RCC 7860 (cell line): ENCODE results near the gene LNX2.

Experiments used
- DNase-seq: peaks from one replicate; pipeline ENCODE4 v3.0.0-alpha.2; 2015; ENCODE audit warnings: low spot score
- FAIRE-seq: peaks from 2 replicates; lab custom pipeline; 2012; peaks lifted over from hg19 to GRCh38; lab: Jason Lieb, UNC

Gene LNX2

DNA sequence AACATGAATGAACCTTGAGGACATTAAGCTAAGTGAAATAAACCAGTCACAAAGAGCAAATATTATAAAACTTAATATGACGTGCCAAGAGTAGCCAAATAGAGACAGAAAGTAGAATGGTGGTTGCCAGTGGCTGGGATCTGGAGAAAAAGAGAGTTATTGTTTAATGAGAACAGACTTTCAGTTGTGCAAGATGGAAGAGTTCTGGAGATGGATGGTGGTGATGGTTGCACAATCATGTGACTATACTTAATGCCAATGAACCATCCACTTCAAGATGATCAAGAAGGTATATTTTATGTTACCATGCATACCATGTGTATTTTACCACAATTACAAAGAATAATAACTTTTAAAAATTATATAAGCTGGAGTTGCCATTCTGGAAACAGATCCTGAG, 104.2 kb downstream of the LNX2 start:
- DNase-seq (no peak), FAIRE-seq (no peak)

DNA sequence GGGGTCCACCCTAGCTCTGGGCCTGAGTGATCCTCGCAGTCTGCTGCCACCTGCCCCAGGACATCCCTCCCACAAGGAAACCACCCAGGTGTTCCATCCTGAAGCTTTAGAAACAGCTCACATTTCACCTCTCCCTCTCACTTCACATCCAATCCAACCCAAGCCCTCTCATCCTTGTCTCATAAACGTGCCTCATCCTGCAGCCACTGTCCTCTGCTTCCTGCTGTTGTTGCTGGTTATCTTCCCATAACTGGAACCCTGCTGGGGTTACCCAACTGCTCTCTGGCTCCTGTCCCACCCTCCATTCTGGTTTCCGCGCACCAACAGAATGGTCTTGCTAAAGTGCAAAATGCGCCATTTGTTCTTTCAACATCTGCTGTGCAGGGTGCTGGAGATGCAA, 110.2 kb downstream of the LNX2 start:
- FAIRE-seq (no peak), DNase-seq (no peak)

DNA sequence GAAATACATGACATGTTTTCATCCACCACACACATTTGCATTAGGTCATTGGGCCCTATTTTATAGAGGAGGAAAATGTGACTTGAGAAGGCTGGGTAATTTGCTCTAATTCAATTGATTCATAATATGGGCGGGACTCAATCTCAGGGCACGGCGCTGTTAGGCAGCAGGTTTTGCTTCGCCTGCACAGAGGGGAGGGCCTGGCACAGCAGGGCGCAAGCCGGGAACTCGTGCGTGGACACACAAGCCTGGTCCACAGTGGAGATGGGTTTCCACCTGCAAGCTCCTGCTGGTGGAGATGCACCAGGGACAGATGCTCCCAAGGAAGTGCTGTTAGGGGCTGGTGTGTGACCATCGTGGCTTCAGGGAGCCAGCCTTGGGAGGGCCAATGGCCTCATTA, 111.5 kb downstream of the LNX2 start:
- DNase-seq (no peak), FAIRE-seq (no peak)

DNA sequence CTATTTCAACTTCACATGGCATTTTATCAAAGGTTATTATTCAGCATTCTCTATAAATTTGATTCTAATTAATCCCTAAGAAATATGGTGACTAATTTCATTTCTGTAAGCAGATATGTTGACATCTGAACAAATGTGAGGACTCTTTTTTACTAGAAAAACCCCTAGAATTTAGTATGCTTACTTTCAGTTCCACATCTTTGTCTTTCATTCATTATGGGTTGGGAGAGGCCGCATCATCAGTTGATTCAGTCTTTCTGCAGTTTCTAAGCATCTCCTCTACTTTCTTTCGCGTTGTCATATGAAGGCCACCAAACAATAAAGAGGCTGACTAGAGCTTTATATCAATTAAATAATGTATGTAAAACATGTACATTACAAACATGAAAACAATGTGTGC, 114.5 kb downstream of the LNX2 start:
- no peak for FAIRE-seq
- no peak for DNase-seq

DNA sequence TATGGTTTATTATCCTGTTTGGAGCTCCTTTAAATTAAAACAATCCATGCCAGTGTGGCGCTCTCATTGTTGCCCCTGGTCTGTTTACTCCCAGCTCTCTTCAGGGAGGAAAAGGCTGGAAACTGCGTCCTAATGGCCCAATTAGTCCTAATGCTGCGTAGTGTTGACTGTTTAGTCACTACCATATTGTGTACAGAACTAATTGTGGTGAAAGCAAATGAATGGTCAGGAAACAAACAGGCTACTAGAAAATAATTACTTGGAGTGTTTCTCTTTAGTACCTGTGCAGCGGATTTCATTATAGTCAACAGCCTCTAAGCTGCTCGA, 115.5 kb downstream of the LNX2 start:
- no peak for FAIRE-seq
- DNase-seq = no peak

DNA sequence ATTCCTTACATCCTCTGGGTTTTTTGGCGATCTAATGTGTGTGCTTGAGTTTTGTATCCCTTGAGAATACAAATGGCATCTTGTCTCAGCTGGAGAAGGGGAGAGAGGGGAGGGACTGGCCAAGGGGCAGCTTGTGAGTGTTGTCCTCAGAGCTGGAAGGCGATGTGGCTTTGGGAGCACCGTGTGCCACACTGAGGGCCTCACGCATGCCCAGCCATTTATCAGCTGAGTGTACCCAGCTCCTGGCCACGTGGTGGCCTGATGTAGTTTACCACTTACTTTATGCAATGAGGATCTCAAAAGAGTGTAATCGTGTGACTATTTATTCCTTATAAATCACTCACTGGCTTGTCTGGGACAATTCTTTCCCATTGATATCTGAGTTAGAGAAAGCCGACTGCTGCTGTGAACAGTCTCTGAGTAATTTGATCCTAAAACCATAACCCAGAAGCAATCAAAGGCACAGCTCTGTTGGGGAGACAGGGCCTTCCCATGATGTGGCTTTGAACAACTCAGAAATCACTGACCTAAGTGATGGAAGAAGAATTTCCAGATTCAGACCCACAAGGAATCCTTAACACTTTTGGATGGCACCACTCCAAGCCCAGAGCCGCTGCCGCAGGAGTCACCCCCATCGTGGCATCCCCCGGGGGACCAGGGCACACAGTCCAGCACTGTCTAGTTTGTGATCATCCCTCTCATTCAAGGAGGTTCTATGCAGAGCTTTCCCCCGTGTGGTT, 116.0 kb downstream of the LNX2 start:
- DNase-seq (no peak), FAIRE-seq (no peak)

DNA sequence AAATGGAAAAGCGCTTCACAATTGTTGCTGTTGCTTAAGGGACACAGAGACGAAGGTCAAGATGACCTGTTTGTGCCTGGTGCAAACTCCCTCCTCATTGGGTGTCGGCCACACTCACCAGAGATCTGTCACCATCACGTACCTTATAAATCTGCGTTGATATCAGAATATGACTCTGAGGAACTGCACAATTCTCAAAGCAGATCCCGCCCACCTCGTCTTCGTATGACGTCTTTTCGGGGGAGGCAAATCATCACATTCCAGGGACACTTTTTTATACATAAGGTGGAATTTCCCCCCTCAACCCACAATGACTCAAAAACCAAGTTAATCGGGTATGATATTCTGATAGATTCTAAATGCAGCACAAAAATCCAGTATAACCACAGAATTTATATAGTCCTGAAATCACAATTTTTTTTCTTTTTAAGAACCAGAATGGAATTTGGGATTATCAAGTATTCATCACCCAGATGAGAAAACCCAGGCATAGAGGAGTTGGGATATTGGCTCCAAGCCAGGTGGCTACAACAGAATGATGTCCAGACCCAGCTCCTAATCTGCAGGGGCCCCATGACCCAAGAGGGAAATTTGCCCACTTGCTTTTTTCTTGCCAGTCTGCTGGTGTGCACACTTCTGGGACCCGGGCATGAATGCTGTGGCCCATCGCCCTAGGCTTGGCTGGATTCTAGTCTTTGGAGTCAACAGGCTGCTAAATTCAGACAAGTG, 119.4 kb downstream of the LNX2 start:
- FAIRE-seq (no peak), DNase-seq (no peak)

DNA sequence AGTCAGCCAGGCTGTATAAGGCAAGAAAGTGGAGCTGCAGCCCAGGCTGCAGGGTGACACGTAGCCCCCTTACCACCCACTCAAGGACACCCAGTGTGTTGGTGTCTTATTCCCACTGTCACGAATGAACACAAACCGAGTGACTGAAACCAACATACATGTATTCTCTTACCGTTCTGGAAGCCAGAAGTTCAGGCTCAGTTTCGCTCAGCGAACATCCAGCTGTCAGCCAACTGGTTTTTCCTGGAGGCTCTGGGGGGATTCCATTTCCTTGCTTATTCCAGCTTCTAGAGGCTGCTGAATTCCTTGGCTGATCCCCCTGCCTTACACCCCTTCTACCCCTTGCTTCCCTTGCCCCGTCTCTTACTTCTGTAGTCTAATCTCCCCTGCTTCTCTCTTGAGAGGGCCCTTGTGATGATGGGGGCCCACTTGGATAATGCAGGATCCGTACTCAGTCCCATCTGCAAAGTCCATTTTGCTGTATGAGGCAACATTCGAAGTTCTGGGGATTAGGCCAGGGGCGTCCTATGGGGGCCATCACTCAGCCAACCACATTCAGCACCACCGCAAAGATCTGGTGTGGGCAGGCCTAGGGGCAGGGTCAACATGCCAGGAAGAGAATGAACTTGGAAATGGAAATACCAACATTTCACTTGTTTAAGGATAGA, 122.6 kb downstream of the LNX2 start:
- DNase-seq (no peak), FAIRE-seq (no peak)

DNA sequence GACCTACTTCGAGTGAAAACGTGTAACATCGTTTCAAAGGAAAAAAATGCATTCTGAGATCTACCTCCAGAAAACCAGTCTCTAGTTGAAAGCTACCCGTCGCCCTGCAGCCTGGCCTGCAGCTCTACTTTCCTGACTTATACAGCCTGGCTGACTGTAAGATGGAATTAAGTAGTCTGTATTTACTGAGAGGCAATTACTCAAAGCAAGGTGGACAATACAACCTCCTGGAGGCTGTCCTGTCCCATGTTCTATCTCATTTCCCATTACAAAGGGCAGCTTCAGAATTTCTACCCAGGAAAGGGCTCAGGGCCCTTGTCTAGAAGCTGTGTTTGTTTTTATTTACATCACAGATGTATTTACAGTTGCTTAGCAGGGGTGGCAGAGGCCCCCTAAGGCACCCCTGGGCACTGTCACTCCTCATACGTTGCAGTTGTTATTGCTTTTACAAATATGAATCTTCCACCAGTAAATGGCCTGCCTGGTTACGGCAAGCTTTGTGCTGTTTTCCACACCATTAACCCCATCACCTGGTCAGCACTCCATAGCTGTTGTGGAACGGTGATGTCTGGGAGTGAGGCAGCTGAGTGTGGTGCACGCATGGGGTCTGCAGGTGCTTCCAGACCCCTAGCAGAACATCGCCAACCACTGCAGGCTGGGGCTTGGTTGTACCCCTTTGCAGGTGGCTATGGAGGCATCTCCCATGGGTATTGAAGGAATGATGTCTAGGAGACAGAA, 123.6 kb downstream of the LNX2 start:
- no peak for DNase-seq
- FAIRE-seq = no peak

DNA sequence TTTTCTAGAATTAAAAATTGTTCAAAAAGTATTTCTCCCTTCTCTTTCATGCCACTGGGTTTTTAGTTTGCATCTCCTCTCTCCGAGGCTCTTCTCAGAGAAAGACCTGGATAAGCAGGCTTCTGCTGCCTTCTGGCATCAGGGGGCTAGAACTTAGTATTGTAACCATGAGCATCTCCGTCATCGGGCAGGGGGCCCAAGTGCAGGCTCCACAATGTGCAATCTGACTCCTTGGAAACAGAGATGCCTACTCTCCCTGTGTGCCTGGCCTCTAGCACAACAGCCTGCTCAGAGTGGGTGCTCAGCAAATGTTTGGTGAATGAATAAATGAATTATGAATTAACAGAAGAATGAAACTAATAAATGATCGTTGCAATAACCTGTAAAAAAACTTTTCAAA, 124.3 kb downstream of the LNX2 start:
- FAIRE-seq (no peak), DNase-seq (no peak)
